Measurements from ENCODE around the gene PPP1R7. TPM values are rescaled to one million over a fixed set of nuclear protein-coding genes. Genes with fewer than 3 reads are reported as not detected.

Gene PPP1R7, protein sequence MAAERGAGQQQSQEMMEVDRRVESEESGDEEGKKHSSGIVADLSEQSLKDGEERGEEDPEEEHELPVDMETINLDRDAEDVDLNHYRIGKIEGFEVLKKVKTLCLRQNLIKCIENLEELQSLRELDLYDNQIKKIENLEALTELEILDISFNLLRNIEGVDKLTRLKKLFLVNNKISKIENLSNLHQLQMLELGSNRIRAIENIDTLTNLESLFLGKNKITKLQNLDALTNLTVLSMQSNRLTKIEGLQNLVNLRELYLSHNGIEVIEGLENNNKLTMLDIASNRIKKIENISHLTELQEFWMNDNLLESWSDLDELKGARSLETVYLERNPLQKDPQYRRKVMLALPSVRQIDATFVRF
- 57.9 to 75.6 TPM (median 59.5 TPM) in 5 replicates for total RNA-seq (2022; extraction: Qiagen RNA extraction)

DNA sequence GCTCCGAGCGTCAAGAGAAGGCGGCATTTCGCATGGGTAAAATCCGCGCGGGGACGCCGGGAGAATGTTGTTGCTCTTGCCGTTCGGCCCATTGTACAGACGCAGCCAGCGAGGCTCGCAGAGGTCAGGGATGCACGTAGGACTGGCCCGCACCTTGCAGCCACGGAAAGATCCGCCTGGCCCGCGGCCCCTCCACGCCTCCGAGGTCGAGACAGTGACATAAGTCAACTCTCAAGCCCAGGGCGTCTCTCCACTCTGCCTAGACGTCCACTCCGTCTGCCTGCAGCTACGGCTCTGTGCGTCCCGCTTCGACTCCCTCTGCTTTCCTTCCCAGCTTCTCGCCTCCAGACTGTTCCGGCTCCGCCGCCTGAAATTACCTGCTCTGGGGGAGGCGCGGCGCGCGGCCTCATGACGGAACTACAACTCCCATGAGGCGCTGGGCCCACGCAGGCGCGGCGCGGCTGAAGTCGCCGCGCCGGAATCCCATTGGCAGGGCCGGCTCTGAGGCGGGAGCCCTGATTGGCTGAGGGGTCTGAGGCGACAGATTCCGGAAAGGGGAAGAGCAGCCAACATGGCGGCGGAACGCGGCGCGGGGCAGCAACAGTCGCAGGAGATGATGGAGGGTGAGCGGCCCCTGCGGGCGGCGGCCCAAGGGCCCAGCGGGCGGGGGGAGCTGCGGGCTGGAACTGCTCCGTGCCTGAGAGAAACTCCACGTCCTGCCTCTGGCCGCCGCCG is at the start of gene PPP1R7:
Gene PPP1R7, plus strand, starts transcription at position 543 of the 735 bp plus-strand sequence. Its CDS starts 29 bp downstream, at position 572.

GRCh38 chr2:241102239-241102803 is 47.9 kb upstream of the PPP1R7 start, which contains the start of gene MTERF4:
Gene MTERF4, minus strand, starts transcription at chr2:241102287. Its CDS starts 14 bp downstream, at chr2:241102273.

DNA sequence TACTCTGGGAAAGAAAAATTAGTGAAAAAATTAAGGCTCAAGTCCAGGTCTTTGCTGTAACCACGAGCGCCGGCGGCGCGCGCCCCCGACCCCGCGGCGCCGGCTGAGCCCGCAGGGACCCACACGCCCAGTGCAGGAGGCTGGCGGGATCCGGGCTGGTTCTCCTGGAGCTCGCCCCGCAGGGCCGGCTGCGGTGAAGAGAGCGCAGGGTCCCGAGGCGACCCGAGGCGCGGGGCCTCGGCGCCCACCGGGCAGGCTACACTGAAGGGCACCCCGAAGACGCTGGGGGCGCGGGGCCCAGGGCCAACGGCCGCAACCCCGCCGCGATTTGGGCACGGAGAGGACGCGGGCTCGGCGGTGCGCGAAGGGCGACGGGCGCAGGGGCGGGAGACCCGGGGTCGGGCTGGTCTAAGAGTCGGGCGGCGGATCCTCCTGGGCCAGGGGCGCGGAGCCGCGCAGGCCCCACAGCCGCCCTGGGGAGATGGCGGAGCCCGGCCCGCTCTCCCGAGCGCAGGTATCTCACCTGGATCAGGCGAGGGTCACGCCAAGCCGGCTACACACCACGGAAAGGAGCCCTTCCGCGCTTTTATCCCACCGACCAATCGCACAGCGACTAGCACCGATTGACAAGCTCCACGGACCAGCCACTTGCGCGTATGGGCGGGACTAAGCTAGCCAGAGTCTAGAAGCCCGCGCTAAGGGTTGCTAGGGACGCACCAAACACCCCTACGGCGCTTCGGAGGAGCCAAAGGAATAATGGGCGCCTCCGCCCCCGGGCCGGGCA is 1.2 kb upstream of the PPP1R7 start, which contains the start of gene PASK:
Gene PASK, minus strand, starts transcription at position 582 of the 784 bp plus-strand sequence. CDS start 6,440 bp downstream, outside the sequence.

DNA sequence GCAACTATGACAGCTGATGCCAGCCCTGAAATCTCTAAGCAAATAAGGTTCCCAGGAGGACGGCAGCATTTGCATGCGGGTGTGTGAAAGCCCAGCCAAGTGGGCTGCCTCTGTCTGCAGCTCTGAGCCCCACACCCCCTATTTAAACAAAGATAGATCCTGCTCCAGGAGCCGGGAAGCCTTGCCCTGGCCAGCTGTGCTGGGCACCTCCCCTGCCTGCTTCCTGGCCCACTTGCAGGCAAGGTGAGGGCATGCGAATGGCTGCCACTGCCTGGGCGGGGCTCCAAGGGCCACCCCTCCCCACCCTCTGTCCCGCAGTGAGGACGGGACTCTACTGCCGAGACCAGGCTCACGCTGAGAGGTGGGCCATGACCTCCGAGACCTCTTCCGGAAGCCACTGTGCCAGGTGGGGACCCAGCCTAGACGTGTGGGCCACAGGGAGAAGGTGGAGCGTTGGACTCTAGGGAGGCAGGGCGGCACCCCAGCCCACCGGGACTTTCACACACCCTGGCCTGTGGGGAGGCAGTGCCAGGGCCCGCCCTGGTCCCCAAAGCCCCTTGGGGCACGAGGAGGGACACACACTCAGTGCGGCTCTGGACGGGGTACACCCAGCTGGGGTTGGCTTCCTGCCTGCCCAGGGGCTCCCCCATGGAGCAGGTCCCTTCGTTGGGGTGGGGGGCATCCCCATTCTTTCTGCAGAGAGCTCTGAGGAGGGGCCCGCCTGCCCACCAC is 38.3 kb downstream of the PPP1R7 start, which contains the start of gene ANO7:
Gene ANO7, plus strand, starts transcription at position 317 of the 732 bp plus-strand sequence. CDS start 1,387 bp downstream, outside the sequence.

Other genes with a start within 250 kb of the PPP1R7 start
- not detected in 5 replicates for gene CROCC2, start 244.1 kb upstream of the PPP1R7 start, total RNA-seq (2022; extraction: Qiagen RNA extraction)
- 0.62 to 1.4 TPM (median 1.00 TPM) in 5 replicates for gene SNED1, start 151.8 kb upstream of the PPP1R7 start, total RNA-seq (2022; extraction: Qiagen RNA extraction)
- 23.9 to 26.4 TPM (median 25.6 TPM) in 5 replicates for gene MTERF4, start 48.2 kb upstream of the PPP1R7 start, total RNA-seq (2022; extraction: Qiagen RNA extraction)
- gene PASK, start 995 bp upstream of the PPP1R7 start, total RNA-seq (2022; extraction: Qiagen RNA extraction), result 5.1 to 7.5 TPM (median 7.0 TPM) in 5 replicates
- 1.7 to 2.1 TPM (median 1.9 TPM) in 5 replicates for gene ANO7, start 38.2 kb downstream of the PPP1R7 start, total RNA-seq (2022; extraction: Qiagen RNA extraction)
- gene HDLBP, start 165.2 kb downstream of the PPP1R7 start, total RNA-seq (2022; extraction: Qiagen RNA extraction), result 276 to 309 TPM (median 295 TPM) in 5 replicates
- gene SEPTIN2, start 165.5 kb downstream of the PPP1R7 start, total RNA-seq (2022; extraction: Qiagen RNA extraction), result 240 to 299 TPM (median 280 TPM) in 5 replicates
- 19.2 to 33.4 TPM (median 29.6 TPM) in 5 replicates for gene FARP2, start 205.8 kb downstream of the PPP1R7 start, total RNA-seq (2022; extraction: Qiagen RNA extraction)